ENCODE data around the gene HYKK. TPM values are rescaled to one million over a fixed set of nuclear protein-coding genes. Genes with fewer than 3 reads are reported as not detected.

The HYKK gene
- total and polyA plus RNA-seq, 2 of the 8 experiments (the other 6 are each of a cell fraction or from before 2014, with no cell fraction given), result 2.0 to 3.7 TPM

DNA sequence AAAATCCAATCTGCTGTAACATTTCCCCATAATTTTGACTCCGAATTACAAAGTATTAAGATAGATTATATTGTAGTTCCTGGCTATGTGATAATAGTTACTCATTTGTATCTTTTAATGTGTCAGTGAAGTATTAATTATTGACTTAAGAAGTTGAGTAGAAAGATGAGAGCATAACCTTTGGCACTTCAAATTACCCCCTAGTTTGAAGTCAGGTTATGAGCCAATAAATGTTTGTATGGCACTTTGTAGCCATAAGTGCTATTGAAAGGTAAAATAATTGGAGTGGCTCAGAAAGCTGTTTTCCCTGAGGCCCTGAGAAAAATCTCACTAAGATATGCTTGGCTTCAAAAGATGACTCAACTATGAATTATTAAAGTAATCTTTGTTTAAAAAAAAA lies 38.3 kb upstream of the HYKK start:
- Histone ChIP-seq H2AK5ac (ENCODE audit: low read depth, low read length) (no peak overlapping the region), H3K27ac (ENCODE audit: low read depth, low read length) (no peak overlapping the region), H3K27me3 (replicated peaks in 1 of 4; ENCODE audit: control insufficient read depth in 3 of 4, extremely low read depth in 1 of 4, insufficient read depth in 3 of 4, low read length in 3 of 4) (no peaks in the 10 kb centered on the region), H3K4me1 (replicated peaks in 1 of 4; ENCODE audit: control insufficient read depth in 3 of 4, insufficient read depth in 4 of 4, low read length in 3 of 4) (no peaks in the 10 kb centered on the region), H2BK120ac (replicated peaks; ENCODE audit: low read depth, low read length) (no peak overlapping the region), H2BK5ac (ENCODE audit: low read depth, low read length) (no peak overlapping the region), H3K4me2 (ENCODE audit: insufficient read depth in 1 of 2, low read depth in 2 of 2, low read length in 2 of 2) (no peak overlapping the region), H3K18ac (ENCODE audit: extremely low read depth, low read length) (no peak overlapping the region), H3K9ac (replicated peaks in 1 of 4; ENCODE audit: extremely low read depth in 1 of 4, low read depth in 3 of 4, low read length in 3 of 4) (no peak overlapping the region), H3K56ac (replicated peaks; ENCODE audit: insufficient read length, low read depth, low read length) (no peak overlapping the region), H4K91ac (replicated peaks; ENCODE audit: insufficient read length, low read length) (no peak overlapping the region), H2BK20ac (ENCODE audit: low read length) (no peak overlapping the region), H2BK15ac (ENCODE audit: low read length) (no peak overlapping the region), H2AFZ (ENCODE audit: low read length) (no peak overlapping the region), H3K79me2 (ENCODE audit: control insufficient read depth in 1 of 2, insufficient read depth in 2 of 2, low read length in 2 of 2) (no peaks in the 10 kb centered on the region), H3K36me3 (ENCODE audit: control insufficient read depth in 2 of 4, insufficient read depth in 4 of 4, low read length in 3 of 4) (peaks cover 18 to 83% (median 49%) of the 10 kb centered on the region in 4 experiments), H3K79me1 (ENCODE audit: low read depth, low read length) (no peaks in the 10 kb centered on the region), H3K9me3 (ENCODE audit: insufficient read depth in 2 of 2, low read depth in 1 of 2, low read length in 1 of 2) (no peaks in the 10 kb centered on the region), H3K23ac (ENCODE audit: insufficient read length) (no peak overlapping the region), H3K4me3 (ENCODE audit: extremely low read depth in 1 of 4, insufficient read depth in 2 of 4, low read depth in 3 of 4, low read length in 4 of 4) (no peak overlapping the region), H3K14ac (ENCODE audit: insufficient read length) (no peak overlapping the region), H2BK12ac (ENCODE audit: low read depth, low read length) (no peak overlapping the region), H4K20me1 (replicated peaks in 1 of 2; ENCODE audit: control insufficient read depth in 1 of 2, insufficient read depth in 2 of 2, low read length in 2 of 2) (peaks cover 0 to 2% of the 10 kb centered on the region in 2 experiments), H4K8ac (ENCODE audit: extremely low read depth, insufficient read depth, low read length) (no peak overlapping the region), H3K23me2 (ENCODE audit: low read depth, low read length) (no peaks in the 10 kb centered on the region), H3K4ac (replicated peaks; ENCODE audit: insufficient read length, low read depth, low read length) (no peak overlapping the region), H4K5ac (ENCODE audit: insufficient read length, low read depth, low read length) (no peak overlapping the region)
- no peak for TF ChIP-seq SP2 (IDR thresholded peaks at IDR 0.05; ENCODE audit: low read length)
- TF ChIP-seq CTBP2 (IDR thresholded peaks at IDR 0.05; ENCODE audit: borderline replicate concordance, insufficient read depth, insufficient read length, low read length), result no peak
- no peak for TF ChIP-seq CREB1 (IDR thresholded peaks at IDR 0.05)
- TF ChIP-seq GABPA (IDR thresholded peaks at IDR 0.05; ENCODE audit: borderline replicate concordance, insufficient read depth, low read length), result no peak
- TF ChIP-seq, protein P1, sequence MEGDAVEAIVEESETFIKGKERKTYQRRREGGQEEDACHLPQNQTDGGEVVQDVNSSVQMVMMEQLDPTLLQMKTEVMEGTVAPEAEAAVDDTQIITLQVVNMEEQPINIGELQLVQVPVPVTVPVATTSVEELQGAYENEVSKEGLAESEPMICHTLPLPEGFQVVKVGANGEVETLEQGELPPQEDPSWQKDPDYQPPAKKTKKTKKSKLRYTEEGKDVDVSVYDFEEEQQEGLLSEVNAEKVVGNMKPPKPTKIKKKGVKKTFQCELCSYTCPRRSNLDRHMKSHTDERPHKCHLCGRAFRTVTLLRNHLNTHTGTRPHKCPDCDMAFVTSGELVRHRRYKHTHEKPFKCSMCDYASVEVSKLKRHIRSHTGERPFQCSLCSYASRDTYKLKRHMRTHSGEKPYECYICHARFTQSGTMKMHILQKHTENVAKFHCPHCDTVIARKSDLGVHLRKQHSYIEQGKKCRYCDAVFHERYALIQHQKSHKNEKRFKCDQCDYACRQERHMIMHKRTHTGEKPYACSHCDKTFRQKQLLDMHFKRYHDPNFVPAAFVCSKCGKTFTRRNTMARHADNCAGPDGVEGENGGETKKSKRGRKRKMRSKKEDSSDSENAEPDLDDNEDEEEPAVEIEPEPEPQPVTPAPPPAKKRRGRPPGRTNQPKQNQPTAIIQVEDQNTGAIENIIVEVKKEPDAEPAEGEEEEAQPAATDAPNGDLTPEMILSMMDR (IDR thresholded peaks at IDR 0.05; ENCODE audit: control extremely low read depth in 1 of 3, insufficient read depth in 1 of 3, low read depth in 1 of 3, low read length in 3 of 3), result no peak
- no peak for TF ChIP-seq TBP (IDR thresholded peaks at IDR 0.05; ENCODE audit: low read depth, low read length)
- TF ChIP-seq SP1 (IDR thresholded peaks at IDR 0.05; ENCODE audit: low read depth, low read length), result no peak
- TF ChIP-seq RXRA (IDR thresholded peaks at IDR 0.05; ENCODE audit: insufficient read depth, low read depth, low read length), result no peak
- TF ChIP-seq JUN (IDR thresholded peaks at IDR 0.05; ENCODE audit: low read depth, low read length), result no peak
- 0% methylated on average over 1 of the region's 1 CpG; no CpG with 5 or more reads in 1 of the 2 experiments for WGBS, 2 experiments (ENCODE audit: extremely low coverage in 1 of 2, insufficient coverage in 1 of 2, insufficient read length in 1 of 2, insufficient replicate concordance in 2 of 2, low coverage in 1 of 2, low lambda C conversion rate in 2 of 2, missing lambda C conversion rate in 1 of 2)
- ChIA-PET POLR2A (ENCODE audit: partially characterized antibody) (no interaction called here), CTCF (ENCODE audit: partially characterized antibody) (interaction anchor here (0.8 to 1.3 kb wide), 4 partner anchors 9 to 69 kb away, joined by 3 to 8 read pairs (median 4); no protein-coding TSS in a partner anchor)
- FAIRE-seq (no peak), DNase-seq (ENCODE audit: low read depth in 1 of 2, low spot score in 2 of 2) (no peak)
